H9 (cell line): ENCODE results near the gene NCAM2. TPM values are rescaled to one million over a fixed set of nuclear protein-coding genes. Genes with fewer than 3 reads are reported as not detected.

Experiments
- DNase-seq: peaks from one replicate; pipeline ENCODE4 v3.0.0-alpha.2; 2017
- H2AFZ ChIP-seq: one replicate; pipeline ENCODE4 v1.6.1; 2013; ENCODE audit warnings: mild to moderate bottlenecking, low read length, control low read depth, moderate library complexity
- H2AK5ac ChIP-seq: 2 replicates; pipeline ENCODE4 v1.6.1; 2013; ENCODE audit warnings: low read length, control low read depth, mixed read lengths; ENCODE audit not compliant: insufficient read length
- H2BK120ac ChIP-seq: one replicate; pipeline ENCODE4 v1.6.1; 2013; ENCODE audit warnings: low read depth, mild to moderate bottlenecking, low read length, control low read depth, inconsistent platforms; ENCODE audit not compliant: poor library complexity, severe bottlenecking
- H2BK12ac ChIP-seq: 2 replicates; pipeline ENCODE4 v1.6.1; 2013; ENCODE audit warnings: low read length, control low read depth, mixed read lengths, low read depth; ENCODE audit not compliant: insufficient read length
- H2BK15ac ChIP-seq: 2 replicates; pipeline ENCODE4 v1.6.1; 2013; ENCODE audit warnings: low read depth, low read length, control low read depth
- H2BK20ac ChIP-seq: one replicate; pipeline ENCODE4 v1.6.1; 2013; ENCODE audit warnings: low read depth, mild to moderate bottlenecking, low read length, control low read depth, inconsistent platforms; ENCODE audit not compliant: poor library complexity, severe bottlenecking
- H2BK5ac ChIP-seq: 2 replicates; pipeline ENCODE4 v1.6.1; 2013; ENCODE audit warnings: low read length, control low read depth, mixed read lengths; ENCODE audit not compliant: insufficient read length
- H3K14ac ChIP-seq: 2 replicates; pipeline ENCODE4 v1.6.1; 2013; ENCODE audit warnings: low read length, control low read depth; ENCODE audit not compliant: insufficient read depth
- H3K18ac ChIP-seq: 2 replicates; pipeline ENCODE4 v1.6.1; 2013; ENCODE audit warnings: low read depth, mild to moderate bottlenecking, mixed read lengths, low read length, control low read depth; ENCODE audit not compliant: insufficient read length
- H3K23ac ChIP-seq: 2 replicates; pipeline ENCODE4 v1.6.1; 2013; ENCODE audit warnings: low read length, control low read depth, mixed read lengths, low read depth; ENCODE audit not compliant: insufficient read length
- H3K23me2 ChIP-seq: 2 replicates; pipeline ENCODE4 v1.6.1; 2013; ENCODE audit warnings: low read depth, mild to moderate bottlenecking, mixed read lengths, low read length, control low read depth; ENCODE audit not compliant: insufficient read length, poor library complexity, severe bottlenecking
- H3K27ac ChIP-seq: 2 replicates; pipeline ENCODE4 v1.5.1; 2013; ENCODE audit warnings: low read length, control low read depth, mixed read lengths, low read depth; ENCODE audit not compliant: insufficient read length
- H3K27me3 ChIP-seq: 2 replicates; pipeline ENCODE4 v1.6.1; 2013; ENCODE audit warnings: low read length, control low read depth, inconsistent platforms; ENCODE audit not compliant: insufficient read depth
- H3K4ac ChIP-seq: 2 replicates; pipeline ENCODE4 v1.6.1; 2013; ENCODE audit warnings: low read depth, mild to moderate bottlenecking, control low read depth, inconsistent platforms, low read length, moderate library complexity
- H3K4me1 ChIP-seq: 2 replicates; pipeline ENCODE4 v1.6.1; 2013; ENCODE audit warnings: low read length, control low read depth, inconsistent platforms; ENCODE audit not compliant: insufficient read depth
- H3K4me2 ChIP-seq: 2 replicates; pipeline ENCODE4 v1.6.1; 2013; ENCODE audit warnings: low read length, control low read depth, mixed read lengths; ENCODE audit not compliant: insufficient read length, insufficient read depth
- H3K56ac ChIP-seq: 2 replicates; pipeline ENCODE4 v1.6.1; 2013; ENCODE audit warnings: low read depth, mild to moderate bottlenecking, mixed read lengths, low read length, control low read depth; ENCODE audit not compliant: insufficient read length
- H3K79me1 ChIP-seq: 2 replicates; pipeline ENCODE4 v1.6.1; 2013; ENCODE audit warnings: low read depth, mild to moderate bottlenecking, moderate library complexity, low read length, control low read depth, inconsistent platforms; ENCODE audit not compliant: insufficient read depth, poor library complexity, severe bottlenecking
- H3K79me2 ChIP-seq: 2 replicates; pipeline ENCODE4 v1.6.1; 2013; ENCODE audit warnings: low read length, control low read depth, inconsistent platforms; ENCODE audit not compliant: insufficient read depth
- H3K9ac ChIP-seq: 2 replicates; pipeline ENCODE4 v1.6.1; 2013; ENCODE audit warnings: low read length, control low read depth, mixed read lengths; ENCODE audit not compliant: insufficient read length; ENCODE audit errors: extremely low read depth
- H3K9me3 ChIP-seq: one replicate; pipeline ENCODE4 v1.6.1; 2013; ENCODE audit warnings: low read depth, low read length, inconsistent platforms; ENCODE audit not compliant: control insufficient read depth
- H3T11ph ChIP-seq: one replicate; pipeline ENCODE4 v1.6.1; 2013; ENCODE audit warnings: mild to moderate bottlenecking, low read length, control low read depth, inconsistent platforms
- H4K20me1 ChIP-seq: one replicate; pipeline ENCODE4 v1.6.1; 2013; ENCODE audit not compliant: control insufficient read depth, insufficient read length, insufficient read depth
- H4K5ac ChIP-seq: 2 replicates; pipeline ENCODE4 v1.6.1; 2013; ENCODE audit warnings: low read depth, mild to moderate bottlenecking, mixed read lengths, low read length, control low read depth; ENCODE audit not compliant: insufficient read length
- H4K8ac ChIP-seq: replicated peaks from 2 replicates; pipeline ENCODE4 v1.6.1; 2013; ENCODE audit warnings: low read length, control low read depth, mixed read lengths, low read depth; ENCODE audit not compliant: insufficient read length
- H4K91ac ChIP-seq: 2 replicates; pipeline ENCODE4 v1.6.1; 2013; ENCODE audit warnings: low read depth, mild to moderate bottlenecking, moderate library complexity, mixed read lengths, low read length, control low read depth; ENCODE audit not compliant: insufficient read length
- H3K27ac Mint-ChIP-seq, 3 experiments: 2 replicates in 2 of 3; 3 replicates in 1 of 3; pipeline ENCODE4 v1.8.0; 2020 to 2021; ENCODE audit warnings: mixed read lengths in 3 of 3, mild to moderate bottlenecking in 1 of 3, moderate library complexity in 1 of 3
- H3K27me3 Mint-ChIP-seq: 2 replicates; pipeline ENCODE4 v1.8.0; 2021; ENCODE audit warnings: low read depth, mild to moderate bottlenecking, moderate library complexity, mixed read lengths
- H3K36me3 Mint-ChIP-seq, 3 experiments: 2 replicates in 2 of 3; 3 replicates in 1 of 3; pipeline ENCODE4 v1.8.0; 2020 to 2021; ENCODE audit warnings: low read depth in 3 of 3, mixed read lengths in 3 of 3; ENCODE audit not compliant: insufficient read depth in 1 of 3
- H3K4me1 Mint-ChIP-seq, 2 experiments: 2 replicates each; pipeline ENCODE4 v1.8.0; 2020; ENCODE audit warnings: mixed read lengths in 2 of 2
- H3K4me3 Mint-ChIP-seq, 2 experiments: 2 replicates in 1 of 2; 3 replicates in 1 of 2; pipeline ENCODE4 v1.8.0; 2020 to 2021; ENCODE audit warnings: mild to moderate bottlenecking in 2 of 2, mixed read lengths in 2 of 2, moderate library complexity in 1 of 2
- H3K9me3 Mint-ChIP-seq, 2 experiments: 2 replicates in 1 of 2; 3 replicates in 1 of 2; pipeline ENCODE4 v1.8.0; 2020; ENCODE audit warnings: mild to moderate bottlenecking in 2 of 2, mixed read lengths in 2 of 2, moderate library complexity in 1 of 2
- CTCF ChIP-seq: fragments of 200-600 bp; sonication (generic); conservative IDR thresholded peaks from 3 replicates; pipeline ENCODE4 v1.8.0; 2021; ENCODE audit warnings: antibody characterized with exemption, mild to moderate bottlenecking
- WGBS: extraction: QIAGEN DNeasy Blood & Tissue Kit; methylation state at CpG from one replicate; pipeline ENCODE4 v1.1.7; 2013; ENCODE audit warnings: missing lambda C conversion rate, low lambda C conversion rate, mixed read lengths; ENCODE audit not compliant: insufficient read length; ENCODE audit errors: extremely low coverage; 5-methylcytosine and 5-hydroxymethylcytosine counted together
- total RNA-seq: library from RNA; stranded (reverse); gene quantifications from 2 replicates; pipeline ENCODE4 v1.2.1, GENCODE V29; 2021

Gene NCAM2
- total RNA-seq, 1 experiment from 2014 or later, result 2.2 TPM

GRCh38 chr21:21204366-21204996, 206.3 kb downstream of the NCAM2 start:
- H2BK5ac ChIP-seq, result no peak overlapping the region
- no peaks in the 10 kb centered on the region for H3K27me3 Mint-ChIP-seq
- H3K18ac ChIP-seq, result no peak overlapping the region
- H3K4me3 Mint-ChIP-seq, result no peak overlapping the region
- no peaks in the 10 kb centered on the region for H3K4me1 ChIP-seq
- H3K4ac ChIP-seq, result no peak overlapping the region
- no peaks in the 10 kb centered on the region for H3K23me2 ChIP-seq
- no peak overlapping the region for H3K27ac Mint-ChIP-seq
- H2BK15ac ChIP-seq, result no peak overlapping the region
- no peak overlapping the region for H3T11ph ChIP-seq
- no peak overlapping the region for H3K9ac ChIP-seq
- H2AFZ ChIP-seq, result no peak overlapping the region
- no peaks in the 10 kb centered on the region for H4K20me1 ChIP-seq
- H3K79me2 ChIP-seq, result no peaks in the 10 kb centered on the region
- no peak overlapping the region for H2AK5ac ChIP-seq
- no peaks in the 10 kb centered on the region for H3K9me3 ChIP-seq
- TF ChIP-seq CTCF, result no peak
- no peak overlapping the region for H3K56ac ChIP-seq
- H3K14ac ChIP-seq, result no peak overlapping the region
- no peaks in the 10 kb centered on the region for H3K9me3 Mint-ChIP-seq
- no peak overlapping the region for H4K91ac ChIP-seq
- H2BK120ac ChIP-seq, result no peak overlapping the region
- H3K27ac ChIP-seq, result no peak overlapping the region
- no peak overlapping the region for H3K4me2 ChIP-seq
- no peaks in the 10 kb centered on the region for H3K79me1 ChIP-seq
- H3K23ac ChIP-seq, result no peak overlapping the region
- H3K36me3 Mint-ChIP-seq, result no peaks in the 10 kb centered on the region
- H4K8ac ChIP-seq, result no peak overlapping the region
- H2BK12ac ChIP-seq, result no peak overlapping the region
- H2BK20ac ChIP-seq, result no peak overlapping the region
- no peaks in the 10 kb centered on the region for H3K4me1 Mint-ChIP-seq
- no CpG with 5 or more reads among the region's 5 CpGs for WGBS
- DNase-seq, result no peak
- H4K5ac ChIP-seq, result no peak overlapping the region
- no peaks in the 10 kb centered on the region for H3K27me3 ChIP-seq
